Panc1 (cell line): ENCODE results near the gene SLC9A9.

Source experiments
- POLR2AphosphoS5 ChIP-seq: IDR thresholded peaks from 2 replicates; pipeline ENCODE4 v1.6.1; 2012; ENCODE audit warnings: mild to moderate bottlenecking, low read depth, low read length, moderate library complexity
- TF ChIP-seq, protein P1 (sequence below): fragments of 450-650 bp; IDR thresholded peaks from 2 replicates; pipeline ENCODE4 v1.5.1; 2017; ENCODE audit warnings: mild to moderate bottlenecking
- TF ChIP-seq, protein P2 (sequence below), 2 experiments: IDR thresholded peaks; 2 replicates each; pipeline ENCODE4 v1.6.1; 2011 to 2012; ENCODE audit warnings: low read depth in 2 of 2, control low read depth in 1 of 2, low read length in 1 of 2, mild to moderate bottlenecking in 1 of 2, moderate library complexity in 1 of 2; ENCODE audit not compliant: insufficient read depth in 1 of 2

DNA sequence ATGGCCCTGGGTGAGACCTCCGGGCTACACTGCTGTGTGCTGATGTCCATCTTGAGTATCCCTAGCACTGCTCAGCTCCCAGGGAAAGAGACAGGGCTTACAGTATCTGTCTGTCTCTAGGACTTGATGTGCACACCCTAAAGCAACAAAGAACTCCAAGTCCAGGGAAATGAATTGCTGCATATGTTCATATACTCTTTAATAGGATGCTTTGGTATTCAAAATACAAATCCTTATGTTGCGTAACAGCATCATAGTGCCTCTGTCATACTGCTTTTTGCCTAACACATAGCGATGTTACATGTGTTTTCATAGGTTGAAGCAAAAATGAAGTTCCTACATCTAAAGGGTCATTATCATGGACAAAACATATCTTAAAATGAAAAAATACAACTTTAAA lies 299.9 kb downstream of the SLC9A9 start:
- TF ChIP-seq, protein P1, sequence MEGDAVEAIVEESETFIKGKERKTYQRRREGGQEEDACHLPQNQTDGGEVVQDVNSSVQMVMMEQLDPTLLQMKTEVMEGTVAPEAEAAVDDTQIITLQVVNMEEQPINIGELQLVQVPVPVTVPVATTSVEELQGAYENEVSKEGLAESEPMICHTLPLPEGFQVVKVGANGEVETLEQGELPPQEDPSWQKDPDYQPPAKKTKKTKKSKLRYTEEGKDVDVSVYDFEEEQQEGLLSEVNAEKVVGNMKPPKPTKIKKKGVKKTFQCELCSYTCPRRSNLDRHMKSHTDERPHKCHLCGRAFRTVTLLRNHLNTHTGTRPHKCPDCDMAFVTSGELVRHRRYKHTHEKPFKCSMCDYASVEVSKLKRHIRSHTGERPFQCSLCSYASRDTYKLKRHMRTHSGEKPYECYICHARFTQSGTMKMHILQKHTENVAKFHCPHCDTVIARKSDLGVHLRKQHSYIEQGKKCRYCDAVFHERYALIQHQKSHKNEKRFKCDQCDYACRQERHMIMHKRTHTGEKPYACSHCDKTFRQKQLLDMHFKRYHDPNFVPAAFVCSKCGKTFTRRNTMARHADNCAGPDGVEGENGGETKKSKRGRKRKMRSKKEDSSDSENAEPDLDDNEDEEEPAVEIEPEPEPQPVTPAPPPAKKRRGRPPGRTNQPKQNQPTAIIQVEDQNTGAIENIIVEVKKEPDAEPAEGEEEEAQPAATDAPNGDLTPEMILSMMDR, result no peak
- no peak for TF ChIP-seq POLR2AphosphoS5
- TF ChIP-seq, protein P2, sequence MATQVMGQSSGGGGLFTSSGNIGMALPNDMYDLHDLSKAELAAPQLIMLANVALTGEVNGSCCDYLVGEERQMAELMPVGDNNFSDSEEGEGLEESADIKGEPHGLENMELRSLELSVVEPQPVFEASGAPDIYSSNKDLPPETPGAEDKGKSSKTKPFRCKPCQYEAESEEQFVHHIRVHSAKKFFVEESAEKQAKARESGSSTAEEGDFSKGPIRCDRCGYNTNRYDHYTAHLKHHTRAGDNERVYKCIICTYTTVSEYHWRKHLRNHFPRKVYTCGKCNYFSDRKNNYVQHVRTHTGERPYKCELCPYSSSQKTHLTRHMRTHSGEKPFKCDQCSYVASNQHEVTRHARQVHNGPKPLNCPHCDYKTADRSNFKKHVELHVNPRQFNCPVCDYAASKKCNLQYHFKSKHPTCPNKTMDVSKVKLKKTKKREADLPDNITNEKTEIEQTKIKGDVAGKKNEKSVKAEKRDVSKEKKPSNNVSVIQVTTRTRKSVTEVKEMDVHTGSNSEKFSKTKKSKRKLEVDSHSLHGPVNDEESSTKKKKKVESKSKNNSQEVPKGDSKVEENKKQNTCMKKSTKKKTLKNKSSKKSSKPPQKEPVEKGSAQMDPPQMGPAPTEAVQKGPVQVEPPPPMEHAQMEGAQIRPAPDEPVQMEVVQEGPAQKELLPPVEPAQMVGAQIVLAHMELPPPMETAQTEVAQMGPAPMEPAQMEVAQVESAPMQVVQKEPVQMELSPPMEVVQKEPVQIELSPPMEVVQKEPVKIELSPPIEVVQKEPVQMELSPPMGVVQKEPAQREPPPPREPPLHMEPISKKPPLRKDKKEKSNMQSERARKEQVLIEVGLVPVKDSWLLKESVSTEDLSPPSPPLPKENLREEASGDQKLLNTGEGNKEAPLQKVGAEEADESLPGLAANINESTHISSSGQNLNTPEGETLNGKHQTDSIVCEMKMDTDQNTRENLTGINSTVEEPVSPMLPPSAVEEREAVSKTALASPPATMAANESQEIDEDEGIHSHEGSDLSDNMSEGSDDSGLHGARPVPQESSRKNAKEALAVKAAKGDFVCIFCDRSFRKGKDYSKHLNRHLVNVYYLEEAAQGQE (IDR thresholded peaks at IDR 0.05; ENCODE audit: insufficient read depth in 1 of 2, low read depth in 2 of 2, low read length in 1 of 2), result no peak
